Muscle layer of colon (tissue), 2 donors: ENCODE measurements around the gene SMARCD1.
A peak's percentile ranks its signal among the peaks of the same experiment; 100 is the strongest.

Experiments used
- H3K27ac ChIP-seq: one replicate; pipeline ENCODE4 v1.7.0; 2013; ENCODE audit warnings: low read depth, mild to moderate bottlenecking, low read length, moderate library complexity
- H3K27me3 ChIP-seq, 2 donors: one replicate each; pipeline ENCODE4 v1.7.0; 2013; ENCODE audit warnings: low read length in 2 of 2, mild to moderate bottlenecking in 2 of 2; ENCODE audit not compliant: insufficient read depth in 2 of 2, control insufficient read depth in 1 of 2
- H3K36me3 ChIP-seq: one replicate; pipeline ENCODE4 v1.7.0; 2013; ENCODE audit warnings: mild to moderate bottlenecking, low read length; ENCODE audit not compliant: insufficient read depth
- H3K4me1 ChIP-seq: one replicate; pipeline ENCODE4 v1.7.0; 2013; ENCODE audit warnings: mild to moderate bottlenecking, low read length; ENCODE audit not compliant: insufficient read depth
- H3K4me3 ChIP-seq, 2 donors: one replicate each; pipeline ENCODE4 v1.7.0; 2013; ENCODE audit warnings: low read length in 2 of 2, low read depth in 1 of 2, mild to moderate bottlenecking in 1 of 2, moderate library complexity in 1 of 2
- H3K9ac ChIP-seq: one replicate; pipeline ENCODE4 v1.7.0; 2013; ENCODE audit warnings: low read length
- H3K9me3 ChIP-seq: one replicate; pipeline ENCODE4 v1.7.0; 2013; ENCODE audit warnings: mild to moderate bottlenecking, low read length
- donor health status: abdominal sarcoma.
- donor health status: Adenocarcinoma of cecum.

Gene SMARCD1

GRCh38 chr12:50109319-50109718 lies 24.2 kb downstream of the SMARCD1 start:
- Histone ChIP-seq H3K9me3 (no peaks in the 10 kb centered on the region), H3K4me1 (peaks cover 20% of the 10 kb centered on the region), H3K9ac (no peak overlapping the region), H3K4me3 (no peak overlapping the region), H3K27me3 (no peaks in the 10 kb centered on the region), H3K27ac (no peak overlapping the region), H3K36me3 (no peaks in the 10 kb centered on the region)

DNA sequence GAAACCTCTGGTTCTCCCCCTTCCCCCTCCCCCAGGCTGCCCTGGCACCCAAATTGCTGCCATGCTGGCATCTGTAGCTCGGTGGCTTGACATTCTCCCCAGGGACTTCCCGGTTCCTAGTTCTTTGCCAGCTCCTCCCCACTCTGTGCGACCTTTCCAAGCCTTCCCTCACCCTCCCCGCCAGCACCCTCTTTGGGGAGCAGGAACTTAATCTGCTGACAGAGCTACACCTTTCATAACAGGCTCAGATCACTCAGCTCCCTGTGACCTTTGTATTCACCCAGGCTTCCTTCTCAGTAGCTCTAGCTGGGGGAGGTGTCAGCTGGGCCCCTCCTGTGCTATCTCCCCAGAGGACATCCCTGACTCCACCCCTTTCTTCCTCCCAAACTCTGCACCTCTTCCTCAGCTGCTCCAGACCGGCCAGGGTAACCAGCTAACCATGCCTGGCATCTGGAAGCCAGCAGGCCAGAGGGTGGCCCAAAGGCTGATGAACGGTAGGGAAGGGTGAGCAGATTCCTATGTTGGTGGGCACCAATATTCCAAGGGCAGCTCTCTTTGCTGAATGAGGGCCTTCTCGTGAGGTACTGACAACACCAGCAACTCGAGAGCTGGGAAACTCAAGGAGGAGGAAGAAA lies 25.1 kb downstream of the SMARCD1 start:
- Histone ChIP-seq H3K36me3 (no peaks in the 10 kb centered on the region), H3K27ac (peak overlapping the region; percentile 1), H3K9ac (no peak overlapping the region), H3K9me3 (no peaks in the 10 kb centered on the region), H3K4me3 (no peak overlapping the region), H3K27me3 (no peaks in the 10 kb centered on the region), H3K4me1 (peaks cover 21% of the 10 kb centered on the region)

- H3K9ac ChIP-seq: no peak overlapping the region
- no peaks in the 10 kb centered on the region for H3K9me3 ChIP-seq
- peaks cover 21% of the 10 kb centered on the region for H3K4me1 ChIP-seq
- H3K36me3 ChIP-seq: peaks cover 4% of the 10 kb centered on the region
- H3K27me3 ChIP-seq: no peaks in the 10 kb centered on the region
- H3K27ac ChIP-seq: peak overlapping the region; percentile 54
- H3K4me3 ChIP-seq: peak overlapping the region in 1 of 2 donors; percentile 41
Measured at GRCh38 chr12:50110762-50111351, 25.7 kb downstream of the SMARCD1 start.

DNA sequence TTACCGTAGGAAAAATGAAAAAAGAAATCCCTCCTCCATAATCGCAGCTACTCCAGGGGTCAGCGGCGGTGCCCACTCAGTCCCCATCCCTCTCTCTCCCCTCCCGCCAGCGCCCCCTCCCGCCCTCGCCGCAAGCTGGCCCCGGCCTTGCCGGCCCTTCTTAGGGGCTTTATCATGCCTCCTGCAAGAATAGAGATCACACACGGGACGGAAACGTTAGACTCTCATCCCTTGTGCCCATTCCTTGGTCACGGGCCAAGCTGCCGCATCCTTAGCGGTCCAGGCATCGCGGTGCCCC lies 26.2 kb downstream of the SMARCD1 start:
- Histone ChIP-seq H3K9ac (no peak overlapping the region), H3K36me3 (peaks cover 6% of the 10 kb centered on the region), H3K9me3 (no peaks in the 10 kb centered on the region), H3K4me3 (peak overlapping the region in 1 of 2 donors; percentile 41), H3K4me1 (peaks cover 23% of the 10 kb centered on the region), H3K27ac (peak overlapping the region; percentile 54), H3K27me3 (no peaks in the 10 kb centered on the region)

DNA sequence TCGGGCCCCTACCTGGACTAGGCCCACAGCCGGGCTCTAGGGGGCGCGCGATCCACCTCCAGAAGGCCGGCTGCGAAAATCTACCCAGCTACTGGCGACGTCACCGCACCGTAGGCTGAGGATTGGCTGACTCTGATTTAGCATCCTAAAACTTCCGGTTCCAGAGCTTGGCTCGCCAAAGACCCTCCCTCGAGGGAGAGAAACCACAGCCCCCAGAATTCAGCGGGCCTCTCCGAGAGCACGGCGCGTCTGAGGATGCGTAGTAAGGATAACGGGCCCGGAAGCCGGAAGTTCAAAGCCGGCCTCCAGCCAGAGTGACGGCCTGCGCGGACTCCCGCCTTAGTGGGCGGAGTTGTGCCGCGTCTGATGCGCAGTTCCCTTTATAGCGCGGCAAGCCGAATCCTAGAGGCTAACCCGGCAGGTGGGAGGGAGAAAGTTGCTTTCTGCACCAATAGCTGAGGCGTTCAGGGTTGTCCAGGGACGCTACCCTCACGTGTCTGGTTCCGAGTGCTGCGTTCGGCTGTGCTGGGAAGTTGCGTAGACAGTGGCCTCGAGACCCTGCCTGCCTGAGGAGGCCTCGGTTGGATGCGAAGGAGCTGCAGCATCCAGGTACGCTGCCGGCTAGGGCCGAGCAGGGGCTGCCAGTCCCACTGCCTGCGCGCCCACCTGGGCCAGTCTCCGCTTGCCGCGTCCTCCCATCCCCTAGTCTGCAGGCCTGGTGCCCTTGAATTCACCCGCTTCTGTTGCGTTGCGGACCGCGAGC lies 26.7 kb downstream of the SMARCD1 start, which contains the start of gene COX14:
Gene COX14, plus strand, starts transcription at position 544 of the 763 bp plus-strand sequence. CDS start 7,808 bp downstream, outside the sequence.
- no peaks in the 10 kb centered on the region for H3K27me3 ChIP-seq
- H3K27ac ChIP-seq: peak within 1 kb of the TSS; percentile 99
- H3K9me3 ChIP-seq: no peaks in the 10 kb centered on the region
- H3K36me3 ChIP-seq: peaks cover 6% of the 10 kb centered on the region
- peak within 1 kb of the TSS; percentile 77 to 100 for H3K4me3 ChIP-seq
- H3K9ac ChIP-seq: peak within 1 kb of the TSS; percentile 97
- H3K4me1 ChIP-seq: peaks cover 25% of the 10 kb centered on the region

DNA sequence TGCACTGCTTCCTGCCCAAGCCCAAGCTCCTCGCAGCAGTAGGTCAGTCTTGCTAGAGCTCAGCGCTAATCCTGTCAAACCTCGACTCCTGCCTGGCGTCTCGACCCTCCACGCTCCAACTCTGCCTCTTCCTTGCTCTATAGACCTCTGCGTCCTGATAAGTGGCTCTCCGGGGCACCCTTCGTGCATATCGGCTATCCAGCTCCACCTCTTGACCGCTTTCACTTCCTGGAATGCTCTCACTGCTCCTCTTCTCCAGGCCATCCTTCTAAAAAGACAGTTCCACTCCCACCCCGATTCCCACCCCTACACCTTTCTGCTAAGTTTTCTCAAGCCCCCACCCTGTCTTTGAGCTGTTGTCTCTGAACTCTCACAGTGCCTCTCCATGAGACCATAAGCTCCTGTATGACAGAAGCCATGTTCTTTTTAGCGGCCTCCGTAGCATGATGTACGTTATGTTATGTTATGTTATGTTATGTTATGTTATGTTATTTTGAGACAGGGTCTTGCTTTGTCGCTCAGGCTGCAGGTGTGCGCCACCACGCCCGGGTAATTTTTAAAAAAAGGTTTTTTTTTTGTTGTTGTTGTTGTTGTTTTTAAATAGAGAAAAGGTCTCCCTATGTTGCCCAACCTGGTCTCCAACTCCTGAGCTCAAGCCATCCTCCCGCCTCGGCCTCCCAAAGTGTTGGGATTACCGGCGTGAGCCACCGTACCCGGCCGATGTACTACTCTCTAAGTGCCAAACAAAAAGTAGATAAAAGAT lies 27.5 kb downstream of the SMARCD1 start:
- Histone ChIP-seq H3K36me3 (peaks cover 6% of the 10 kb centered on the region), H3K9ac (peak overlapping the region; percentile 97), H3K27ac (peak overlapping the region; percentile 99), H3K9me3 (no peaks in the 10 kb centered on the region), H3K4me3 (peak overlapping the region; percentile 77 to 100), H3K4me1 (peaks cover 32% of the 10 kb centered on the region), H3K27me3 (no peaks in the 10 kb centered on the region)

- peaks cover 30% of the 10 kb centered on the region for H3K36me3 ChIP-seq
- no peak overlapping the region for H3K4me3 ChIP-seq
- H3K4me1 ChIP-seq: peaks cover 23% of the 10 kb centered on the region
- H3K27ac ChIP-seq: no peak overlapping the region
- H3K9me3 ChIP-seq: no peaks in the 10 kb centered on the region
- H3K27me3 ChIP-seq: no peaks in the 10 kb centered on the region
- H3K9ac ChIP-seq: no peak overlapping the region
Measured at GRCh38 chr12:50117057-50117622, 32.0 kb downstream of the SMARCD1 start.

GRCh38 chr12:50119387-50119786 lies 34.2 kb downstream of the SMARCD1 start:
- Histone ChIP-seq H3K9ac (no peak overlapping the region), H3K4me1 (peaks cover 11% of the 10 kb centered on the region), H3K36me3 (peaks cover 52% of the 10 kb centered on the region), H3K27ac (no peak overlapping the region), H3K9me3 (no peaks in the 10 kb centered on the region), H3K4me3 (no peak overlapping the region), H3K27me3 (no peaks in the 10 kb centered on the region)

DNA sequence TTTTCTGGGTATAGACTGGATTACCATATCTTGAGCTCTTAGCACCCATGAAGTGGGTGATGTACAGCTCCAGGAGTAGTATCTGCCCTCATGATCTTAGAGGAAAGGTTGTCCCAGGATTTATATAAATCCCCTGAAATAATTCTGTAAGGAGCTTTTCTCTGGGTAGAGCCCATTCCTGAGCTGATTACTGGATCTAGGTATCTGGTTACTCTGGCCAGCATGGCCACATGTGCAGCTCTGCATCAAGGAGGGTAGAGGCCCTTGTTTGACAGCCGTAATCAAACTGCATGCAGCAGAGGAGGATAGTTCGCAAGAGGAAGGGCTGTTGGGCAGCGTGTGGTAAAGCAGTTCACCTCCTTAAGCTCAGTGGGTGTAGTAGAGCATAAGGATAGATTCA lies 35.4 kb downstream of the SMARCD1 start:
- no peak overlapping the region for H3K4me3 ChIP-seq
- no peaks in the 10 kb centered on the region for H3K9me3 ChIP-seq
- H3K27ac ChIP-seq: no peak overlapping the region
- H3K9ac ChIP-seq: no peak overlapping the region
- H3K4me1 ChIP-seq: peaks cover 11% of the 10 kb centered on the region
- H3K36me3 ChIP-seq: peaks cover 51% of the 10 kb centered on the region
- no peaks in the 10 kb centered on the region for H3K27me3 ChIP-seq

DNA sequence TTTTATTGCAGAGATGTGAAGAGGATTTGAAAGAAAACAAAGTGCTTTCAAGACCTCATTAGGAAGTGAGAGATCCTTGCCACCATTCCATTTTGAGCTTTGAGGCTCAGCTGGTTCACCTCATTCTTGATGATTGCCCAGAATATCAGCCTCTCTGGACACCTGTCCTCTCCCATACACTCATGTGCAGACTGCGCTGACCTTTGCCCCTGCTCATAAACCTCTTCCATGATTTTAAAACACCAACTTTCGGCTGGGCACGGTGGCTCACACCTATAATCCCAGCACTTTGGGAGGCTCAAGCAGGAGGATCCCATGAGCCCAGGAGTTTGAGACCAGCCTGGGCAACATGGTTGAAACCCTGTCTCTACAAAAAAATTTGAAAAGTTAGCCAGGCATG lies 35.8 kb downstream of the SMARCD1 start:
- no peaks in the 10 kb centered on the region for H3K27me3 ChIP-seq
- peaks cover 11% of the 10 kb centered on the region for H3K4me1 ChIP-seq
- no peaks in the 10 kb centered on the region for H3K9me3 ChIP-seq
- H3K4me3 ChIP-seq: no peak overlapping the region
- H3K36me3 ChIP-seq: peaks cover 47% of the 10 kb centered on the region
- no peak overlapping the region for H3K9ac ChIP-seq
- H3K27ac ChIP-seq: no peak overlapping the region

DNA sequence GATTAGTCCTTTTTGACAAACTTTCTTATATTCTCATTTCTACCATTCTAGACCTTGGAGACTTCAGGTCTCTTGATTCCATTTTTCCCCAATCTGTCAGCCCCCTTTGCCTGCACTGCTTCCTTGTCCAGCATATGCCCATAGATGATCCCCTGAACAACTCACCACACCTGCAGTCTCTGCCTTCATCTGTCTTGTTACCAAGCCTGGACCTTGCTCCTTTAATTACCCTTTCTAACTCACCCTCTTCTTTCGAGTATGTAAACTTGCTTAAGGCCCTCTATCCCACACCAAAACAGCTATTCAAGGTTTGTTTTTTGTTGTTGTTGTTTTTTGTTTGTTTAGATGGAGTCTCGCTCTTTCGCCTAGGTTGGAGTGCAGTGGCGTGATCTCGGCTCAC lies 36.5 kb downstream of the SMARCD1 start:
- no peak overlapping the region for H3K27ac ChIP-seq
- no peaks in the 10 kb centered on the region for H3K27me3 ChIP-seq
- no peaks in the 10 kb centered on the region for H3K9me3 ChIP-seq
- no peak overlapping the region for H3K9ac ChIP-seq
- peaks cover 46% of the 10 kb centered on the region for H3K36me3 ChIP-seq
- H3K4me3 ChIP-seq: no peak overlapping the region
- H3K4me1 ChIP-seq: peaks cover 8% of the 10 kb centered on the region
